Posterior cingulate gyrus (tissue), 11 donors: ENCODE data around the gene ECHDC1.
A peak's percentile ranks its signal among the peaks of the same experiment; 100 is the strongest.
"Not testable (repeated sequence)": the region's sequence is repeated elsewhere in the genome, so short reads cannot be mapped to it uniquely, and the experiment has no call there.

Source experiments
- DNase-seq, 10 donors: peaks; one replicate each; pipeline versions ENCODE4 v3.0.0 to v3.0.0-alpha.2; 2020 to 2021; ENCODE audit warnings: mixed read lengths in 3 of 10
- intact Hi-C: fragments of 100-400 bp; cut with DNase I; formaldehyde crosslinking; loops from one replicate; pipeline ENCODE4 v1.15.1; 2023

ECHDC1 gene, protein sequence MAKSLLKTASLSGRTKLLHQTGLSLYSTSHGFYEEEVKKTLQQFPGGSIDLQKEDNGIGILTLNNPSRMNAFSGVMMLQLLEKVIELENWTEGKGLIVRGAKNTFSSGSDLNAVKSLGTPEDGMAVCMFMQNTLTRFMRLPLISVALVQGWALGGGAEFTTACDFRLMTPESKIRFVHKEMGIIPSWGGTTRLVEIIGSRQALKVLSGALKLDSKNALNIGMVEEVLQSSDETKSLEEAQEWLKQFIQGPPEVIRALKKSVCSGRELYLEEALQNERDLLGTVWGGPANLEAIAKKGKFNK

DNA sequence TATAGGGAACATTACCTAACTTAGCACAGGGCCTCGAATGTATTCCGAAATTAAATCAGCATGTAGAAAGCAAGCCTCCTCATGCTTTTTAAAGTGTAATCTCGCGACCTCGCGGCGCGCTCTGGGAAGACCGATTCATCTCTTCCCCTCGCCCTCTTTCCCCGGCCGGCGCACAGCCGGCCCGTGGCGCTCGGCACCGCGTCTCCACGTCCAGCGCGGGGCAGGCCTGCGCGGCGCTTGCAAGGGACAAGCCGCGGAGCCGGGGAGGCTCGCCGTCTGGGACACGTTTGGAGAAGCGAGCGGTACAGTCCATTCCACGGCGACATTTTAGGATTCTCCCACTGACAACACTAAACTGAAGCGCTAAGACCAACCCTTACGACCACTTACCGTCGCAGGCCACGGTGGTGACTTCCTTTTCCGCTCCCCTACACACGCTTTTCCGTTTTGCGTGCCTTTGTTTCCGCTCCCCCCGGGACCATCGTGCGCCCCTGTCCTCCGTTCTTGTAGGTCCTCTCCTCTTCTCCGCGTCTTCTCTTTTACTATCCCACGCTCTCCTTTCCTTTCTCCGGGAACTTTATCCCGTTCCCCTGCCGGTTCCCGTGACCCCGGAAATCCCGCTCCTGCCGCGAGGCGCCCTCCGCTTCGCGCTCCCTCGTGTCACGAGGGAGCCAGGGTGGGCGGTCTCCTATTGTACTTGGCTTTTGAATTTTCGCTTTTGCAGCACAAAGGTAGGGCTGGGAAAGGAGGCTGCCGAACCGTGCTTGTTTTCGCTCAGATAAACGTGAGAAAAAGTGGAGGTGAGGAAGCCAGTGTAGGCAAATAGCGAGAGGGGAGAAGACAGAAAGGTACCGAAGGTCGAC lies at the start of gene ECHDC1:
Gene ECHDC1 (minus strand): TSS at position 664 of the 863 bp plus-strand sequence. CDS start 12,581 bp downstream, outside the sequence.
- intact Hi-C loops: loop anchor here (5.0 kb wide), 1 partner anchor 79 kb away; no protein-coding TSS in a partner anchor
- peak; percentile 44 to 93 (median 62) for DNase-seq

DNA sequence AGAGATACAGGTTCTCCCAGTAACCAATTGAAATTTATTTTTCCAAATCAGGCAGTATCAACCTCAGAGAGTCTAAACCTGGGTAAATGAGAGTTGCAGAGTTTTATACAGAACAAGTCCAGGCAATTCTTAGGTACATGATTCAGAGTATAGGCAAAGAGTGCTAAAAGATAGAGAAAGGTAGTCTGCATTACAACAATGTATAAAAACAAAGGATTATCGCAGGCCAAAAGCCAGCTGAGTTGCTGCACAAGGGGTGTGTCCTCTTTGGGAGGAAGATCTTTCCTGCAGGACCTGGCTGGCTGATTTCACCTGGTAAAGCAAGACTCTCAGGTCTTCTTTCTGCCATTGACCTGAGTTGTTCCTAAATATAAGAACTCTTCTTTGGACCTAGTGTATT lies 48.9 kb upstream of the ECHDC1 start:
- DNase-seq: no peak
- intact Hi-C loops: no loop called here

DNA sequence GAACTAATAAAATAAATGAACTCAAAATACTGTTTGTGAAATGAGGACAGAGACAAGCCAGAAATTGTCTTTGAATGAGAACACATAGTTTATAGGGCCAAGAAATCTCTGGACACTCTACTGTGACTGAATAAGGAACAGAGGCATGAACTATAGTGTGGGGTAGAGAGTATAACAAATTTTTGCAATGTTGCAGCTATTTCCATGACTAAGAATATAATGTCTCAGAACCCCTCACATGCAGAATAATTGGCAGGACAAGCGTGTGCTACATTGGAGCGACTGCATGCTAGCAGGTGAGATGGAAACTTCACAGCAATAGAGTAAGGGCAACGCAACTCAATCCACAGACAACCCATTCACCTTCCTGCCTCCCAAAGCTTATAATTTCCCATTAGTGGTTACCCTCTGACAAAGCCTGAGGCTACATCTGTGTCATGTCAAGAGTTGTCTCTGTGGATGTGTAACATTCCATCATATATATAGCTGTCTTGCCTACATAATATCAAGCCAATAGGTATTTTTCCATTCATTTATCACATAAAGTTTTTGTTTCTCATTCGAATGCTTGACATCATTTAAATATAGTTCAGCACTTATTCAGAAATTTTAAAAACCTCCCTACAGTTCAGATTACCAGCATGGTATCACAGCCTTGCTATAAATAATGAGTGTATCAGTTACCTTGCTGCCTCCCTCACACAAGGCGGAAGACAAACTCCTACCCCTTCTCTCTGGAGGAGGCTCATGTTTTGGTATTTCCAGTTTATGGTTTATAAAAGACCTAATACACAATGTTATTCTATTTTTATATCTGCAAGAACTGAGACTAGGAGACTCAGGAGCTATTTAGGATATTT lies 47.9 kb upstream of the ECHDC1 start:
- intact Hi-C loops: no loop called here
- DNase-seq: no peak

DNA sequence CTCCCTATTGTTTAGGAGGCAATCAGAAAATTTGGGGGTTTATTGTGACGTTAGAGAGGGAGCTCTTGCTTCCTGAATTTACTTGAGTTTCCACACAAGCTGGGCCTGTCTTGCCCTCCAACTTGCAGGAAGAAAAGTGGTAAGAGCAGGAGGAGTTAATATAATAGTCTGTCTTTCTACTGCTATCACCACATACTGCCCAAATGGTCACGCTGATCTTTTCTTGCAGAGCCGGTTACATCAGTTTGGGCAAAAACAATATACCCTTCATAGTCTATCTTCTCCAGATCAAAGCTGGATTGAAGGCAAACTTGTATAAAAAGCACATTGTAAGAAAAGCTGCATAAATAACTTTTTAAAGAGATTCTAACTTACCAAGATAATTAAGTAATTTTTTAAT lies 46.3 kb upstream of the ECHDC1 start:
- DNase-seq: no peak
- intact Hi-C loops: no loop called here

DNA sequence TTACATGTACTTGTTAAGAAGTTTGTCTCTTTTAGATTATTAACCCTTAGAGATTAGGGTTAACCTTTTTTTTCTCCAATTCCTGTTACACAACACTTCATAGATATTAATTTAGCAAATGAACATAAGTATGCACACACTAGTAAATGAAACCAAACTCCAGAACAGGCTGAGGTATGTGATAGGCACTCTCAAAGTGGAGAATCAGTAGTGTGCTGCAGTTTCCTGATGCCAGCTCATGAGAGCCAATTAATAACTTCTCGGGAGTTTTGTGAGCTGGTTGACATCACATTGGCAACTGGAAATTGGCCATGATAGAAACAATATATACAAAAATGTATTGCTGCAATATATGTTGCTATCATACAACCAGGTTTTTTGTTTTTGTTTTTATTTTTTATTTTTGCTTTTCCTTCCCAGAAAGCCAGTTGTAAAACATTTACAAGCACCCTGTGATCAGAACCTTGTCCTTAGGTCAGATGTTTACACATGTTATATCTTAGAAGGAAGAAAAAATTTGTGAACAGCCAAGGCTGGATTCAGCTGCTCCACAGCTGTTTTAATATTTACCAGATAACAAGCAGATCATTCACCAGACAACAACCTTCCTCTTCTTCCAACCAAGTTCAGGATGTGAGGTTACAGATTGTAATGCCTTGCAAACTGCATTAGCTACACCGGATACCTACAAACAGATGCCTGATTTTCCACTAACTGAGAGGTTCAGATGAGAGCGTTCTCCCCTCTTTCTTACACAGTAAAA lies 42.4 kb upstream of the ECHDC1 start:
- intact Hi-C loops: no loop called here
- DNase-seq: no peak

DNA sequence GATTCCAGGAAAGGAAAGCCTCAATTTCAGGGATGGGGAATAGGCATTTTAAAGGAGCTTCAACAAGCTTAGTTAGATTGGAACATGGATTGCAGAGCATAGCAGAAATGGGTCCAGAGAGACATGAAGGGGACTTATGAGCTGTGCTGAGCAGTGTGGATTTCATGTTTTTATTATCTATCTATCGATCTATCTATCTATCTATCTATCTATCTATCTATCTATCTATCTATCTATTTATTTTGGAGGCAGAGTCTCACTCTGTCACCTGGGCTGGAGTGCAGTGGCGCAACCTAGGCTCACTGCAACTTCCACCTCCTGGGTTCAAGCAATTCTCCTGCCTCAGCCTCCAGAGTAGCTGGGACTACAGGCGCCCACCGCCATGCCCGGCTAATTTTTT lies 41.4 kb upstream of the ECHDC1 start:
- intact Hi-C loops, DNase-seq: not testable (repeated sequence)

DNA sequence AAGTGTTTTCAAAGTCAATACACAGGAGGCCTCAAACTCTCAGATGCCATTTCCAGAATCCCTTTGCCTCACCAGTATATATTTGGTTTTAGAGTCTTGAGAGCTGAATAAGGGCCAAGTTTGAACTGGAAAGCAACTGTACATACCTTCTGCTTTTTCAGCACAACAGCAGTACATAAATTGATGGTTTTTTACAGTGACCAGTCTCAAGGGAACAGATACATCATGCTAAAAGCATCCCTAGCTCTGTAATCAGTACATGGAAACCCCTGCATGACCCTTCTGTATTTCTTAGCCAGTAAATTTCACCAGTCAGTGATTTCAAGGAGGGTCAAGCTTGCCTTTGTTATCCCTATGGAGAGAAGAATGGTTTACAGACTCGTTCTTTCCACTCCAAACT lies 40.6 kb upstream of the ECHDC1 start:
- intact Hi-C loops: no loop called here
- DNase-seq: no peak

DNA sequence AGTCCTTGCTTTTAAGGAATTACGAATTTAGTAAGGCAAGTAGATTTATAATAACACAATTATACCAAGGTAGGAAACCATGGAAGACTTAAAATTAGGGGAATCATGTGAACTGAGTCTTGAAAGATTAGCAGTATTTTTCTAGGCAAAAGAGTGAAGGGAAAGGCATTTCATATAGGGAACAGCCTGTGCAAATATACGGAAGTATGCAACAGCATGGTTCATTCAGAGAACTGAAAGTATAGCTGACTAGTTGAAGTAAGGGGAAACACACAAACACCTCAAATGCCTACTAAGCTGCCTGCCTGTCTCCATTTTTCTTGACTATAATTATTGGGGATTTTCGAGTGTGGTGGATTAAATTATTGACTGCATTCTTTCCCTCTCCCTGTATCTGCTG lies 39.0 kb upstream of the ECHDC1 start:
- intact Hi-C loops: no loop called here
- DNase-seq: no peak

DNA sequence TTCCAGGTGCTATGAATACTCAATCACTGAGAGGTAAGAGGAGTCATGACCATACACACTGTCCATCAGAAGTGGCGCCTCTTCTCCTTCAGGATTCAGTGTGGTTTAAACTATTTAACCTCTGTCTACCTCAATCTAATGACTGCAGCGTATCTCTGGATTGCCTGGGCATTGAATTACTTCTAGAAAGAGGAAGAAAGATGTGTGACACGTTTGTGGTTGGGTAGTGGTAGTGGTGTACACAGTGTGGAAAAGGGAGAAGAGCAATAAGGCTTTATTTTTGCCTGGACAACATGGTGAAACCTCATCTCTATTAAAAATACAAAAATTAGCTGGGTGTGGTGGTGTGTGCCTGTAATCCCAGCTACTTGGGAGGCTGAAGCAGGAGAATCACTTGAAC lies 38.0 kb upstream of the ECHDC1 start:
- no peak for DNase-seq
- intact Hi-C loops: no loop called here

DNA sequence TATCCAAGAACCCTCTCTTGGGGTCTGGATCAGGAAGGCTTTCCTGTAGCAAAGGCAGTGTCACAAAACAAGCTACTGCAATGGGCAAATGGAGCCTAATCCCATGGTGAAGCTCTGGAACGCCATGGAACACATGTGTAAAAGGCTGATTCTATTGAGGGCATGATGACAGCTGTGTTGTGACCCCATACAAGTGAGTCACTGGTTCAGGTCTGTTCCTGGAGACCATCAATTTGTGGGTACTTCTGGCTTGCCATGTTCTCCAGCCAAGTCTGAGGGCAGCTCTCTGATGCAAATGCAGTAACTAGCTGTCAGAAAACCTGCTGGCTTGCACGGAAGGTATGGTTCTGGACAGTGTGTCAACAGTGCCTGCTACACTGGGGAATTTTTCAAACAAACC lies 33.3 kb upstream of the ECHDC1 start:
- DNase-seq: no peak
- intact Hi-C loops: no loop called here

DNA sequence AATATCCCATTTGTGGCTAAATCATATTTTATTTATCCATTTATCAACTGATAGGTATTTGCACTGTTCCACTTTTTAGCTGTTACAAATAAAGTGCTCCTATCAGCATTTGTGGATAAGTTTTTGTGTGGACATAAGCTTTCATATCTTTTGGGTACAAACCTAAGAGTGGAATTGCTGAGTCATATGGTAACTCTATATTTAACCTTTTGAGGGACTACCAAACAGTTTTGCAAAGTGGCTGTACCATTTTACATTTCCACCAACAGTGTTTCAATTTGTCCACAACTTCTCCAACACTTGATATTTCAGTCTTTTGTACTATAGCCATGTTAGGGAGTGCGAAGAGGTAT lies 23.6 kb upstream of the ECHDC1 start:
- intact Hi-C loops: no loop called here
- DNase-seq: no peak

DNA sequence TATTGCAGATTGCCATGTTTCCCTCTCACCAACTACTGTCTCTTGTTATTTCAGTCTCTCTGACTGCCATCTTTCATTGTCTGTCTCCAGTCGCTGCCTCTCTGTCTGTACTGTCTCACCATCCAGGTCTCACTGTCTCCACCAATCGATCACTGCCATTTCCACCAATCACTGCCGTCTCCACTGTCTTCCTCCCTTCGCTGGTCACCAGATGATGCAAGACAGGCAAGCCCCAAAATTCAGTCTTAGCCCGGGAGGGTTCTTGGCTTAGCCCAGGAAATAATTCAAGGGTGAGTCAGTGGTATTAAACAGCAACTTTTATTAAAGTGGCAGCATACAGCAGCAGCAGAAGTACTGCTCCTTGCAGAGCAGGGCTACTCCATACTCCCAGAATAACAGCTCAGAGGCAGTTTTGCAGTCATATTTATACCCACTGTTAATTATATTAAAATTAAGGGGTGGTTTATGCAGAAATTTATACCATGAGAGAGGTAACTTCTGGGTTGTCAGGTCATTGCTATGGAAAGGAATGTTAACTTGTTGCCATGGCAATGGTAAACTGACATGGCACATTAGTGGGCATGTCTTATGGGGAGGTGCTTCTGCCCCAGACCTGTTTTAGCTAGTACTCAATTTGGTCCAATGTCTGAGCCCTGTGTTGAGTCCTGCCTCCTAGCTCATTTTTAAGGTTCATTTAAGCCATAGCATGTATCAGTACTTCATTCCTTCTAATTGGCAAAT lies 23.0 kb upstream of the ECHDC1 start:
- intact Hi-C loops: no loop called here
- DNase-seq: no peak

DNA sequence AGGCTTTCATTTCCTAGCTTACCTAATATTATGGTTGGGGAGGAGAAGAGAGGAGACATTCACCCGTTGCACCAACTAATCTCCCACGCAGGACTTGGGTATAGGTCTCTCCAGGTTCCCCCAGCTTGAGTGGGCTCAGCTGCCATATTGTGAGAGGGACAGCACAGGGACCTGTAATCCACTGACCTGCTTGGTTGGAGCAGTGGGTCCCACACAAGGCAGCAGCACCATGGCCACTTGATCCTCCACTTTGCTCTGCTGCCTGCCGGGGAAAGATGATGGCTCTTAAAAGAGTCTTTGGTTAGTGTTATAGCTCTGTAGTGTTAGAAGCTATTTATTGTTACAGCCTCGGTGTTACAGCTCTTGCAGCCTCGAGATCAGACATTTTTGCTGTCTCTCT lies 22.5 kb upstream of the ECHDC1 start:
- intact Hi-C loops: no loop called here
- DNase-seq: no peak

DNA sequence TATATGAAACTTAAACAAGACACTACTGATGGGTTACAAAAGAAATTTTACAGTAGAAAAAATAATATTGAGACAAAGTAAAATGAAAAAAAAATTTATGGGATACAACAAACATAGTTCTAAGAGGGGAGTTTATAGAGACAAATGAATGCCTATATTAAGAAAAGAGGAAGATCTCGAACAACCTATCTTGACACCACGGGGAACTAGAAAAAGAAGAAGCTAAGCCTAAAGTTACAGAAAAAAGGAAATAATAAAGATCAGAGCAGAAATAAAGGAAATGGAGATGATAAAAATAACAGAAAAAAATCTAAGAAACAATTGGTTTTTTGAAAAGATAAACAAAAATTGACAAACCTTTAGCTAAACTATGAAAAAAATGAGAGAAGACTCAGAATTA lies 9.1 kb upstream of the ECHDC1 start:
- DNase-seq: no peak
- intact Hi-C loops: no loop called here

DNA sequence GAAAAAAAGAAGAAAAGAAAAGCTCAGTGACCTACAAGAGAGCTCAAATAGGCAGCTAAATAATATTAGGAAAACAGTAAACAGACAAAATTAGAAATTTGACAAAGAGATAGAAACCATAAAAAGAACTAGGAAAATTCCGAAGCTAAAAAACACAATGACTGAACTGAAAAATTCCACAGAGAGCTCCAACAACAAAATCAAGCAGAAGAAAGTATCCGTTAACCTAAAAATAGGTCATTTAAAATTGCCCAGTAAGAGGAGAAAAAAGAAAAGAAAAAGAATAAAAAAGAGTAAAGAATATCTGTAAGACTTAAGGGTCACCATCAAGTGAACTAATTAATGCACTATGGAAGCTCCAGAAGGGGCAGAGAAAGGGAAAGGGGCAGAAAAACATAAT lies 6.6 kb upstream of the ECHDC1 start:
- intact Hi-C loops: no loop called here
- no peak for DNase-seq

DNA sequence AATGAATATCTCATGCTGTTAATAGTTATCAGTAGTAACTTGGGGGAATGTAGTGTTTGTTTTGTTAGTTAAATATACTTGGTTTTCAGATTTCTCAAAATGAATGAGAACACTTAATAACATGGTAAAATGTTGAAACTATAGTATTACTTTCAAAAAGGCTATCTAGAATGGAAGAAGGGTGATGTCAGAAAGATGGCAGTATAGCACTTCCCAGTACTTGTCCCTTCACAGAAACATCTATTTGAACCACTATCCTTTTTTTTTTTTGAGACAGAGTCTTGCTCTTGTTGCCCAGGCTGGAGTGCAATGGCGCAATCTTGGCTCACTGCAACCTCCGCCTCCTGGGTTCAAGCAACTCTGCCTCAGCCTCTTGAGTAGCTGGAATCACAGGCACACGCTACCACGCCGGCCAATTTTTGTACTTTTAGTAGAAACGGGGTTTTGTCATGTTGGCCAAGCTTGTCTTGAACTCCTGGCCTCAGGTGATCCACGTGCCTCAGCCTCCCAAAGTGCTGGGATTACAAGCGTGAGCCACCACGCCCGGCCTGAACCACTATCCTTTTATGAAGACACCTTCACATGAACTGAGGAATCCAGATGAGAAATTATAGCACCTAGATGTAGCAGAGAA lies 4.7 kb upstream of the ECHDC1 start:
- DNase-seq: no peak
- intact Hi-C loops: no loop called here

DNA sequence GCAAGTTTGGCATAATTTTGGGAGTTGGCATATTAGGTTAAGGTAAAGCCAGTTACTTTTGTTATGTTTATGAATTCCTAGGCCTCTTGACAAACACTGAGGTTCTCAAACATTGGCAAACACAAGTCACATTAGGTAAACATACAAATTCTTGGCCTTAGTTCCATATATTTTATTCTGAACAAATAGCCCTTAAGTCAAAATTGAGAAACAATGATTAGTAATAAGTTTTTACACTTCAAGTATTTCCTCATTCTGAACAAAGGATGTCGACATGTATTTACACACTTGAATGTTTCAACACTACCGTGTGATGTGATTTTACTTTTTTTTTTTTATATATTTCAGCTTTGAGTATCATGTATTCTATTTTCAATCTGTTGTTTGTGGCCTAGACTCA lies 3.8 kb upstream of the ECHDC1 start:
- no peak for DNase-seq
- intact Hi-C loops: no loop called here

DNA sequence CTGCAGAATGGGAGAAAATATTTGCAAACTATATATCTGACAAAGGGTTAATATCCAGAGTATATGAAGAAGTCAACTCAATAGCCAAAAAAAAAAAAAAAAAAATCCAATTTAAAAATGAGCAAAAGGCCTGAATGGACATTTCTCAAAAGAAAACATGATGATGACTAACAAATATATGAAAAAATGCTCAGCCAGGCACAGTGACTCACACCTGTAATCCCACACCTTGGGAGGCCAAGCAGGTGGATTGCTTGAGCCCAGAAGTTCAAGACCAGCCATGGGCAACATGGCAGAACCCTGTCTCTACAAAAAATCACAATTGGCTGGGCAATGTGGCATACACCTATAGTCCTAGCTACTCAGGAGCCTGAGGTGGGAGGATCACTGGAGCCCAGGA lies 2.1 kb upstream of the ECHDC1 start:
- no peak for DNase-seq
- intact Hi-C loops: no loop called here
